Colon (tissue), 2 donors: Measurements from ENCODE around the gene GSS.

Experiments used
- FAIRE-seq: peaks from 2 replicates; lab custom pipeline; 2012; peaks lifted over from hg19 to GRCh38; lab: Jason Lieb, UNC
- donor health status: control.
- donor health status: control.

Gene GSS

GRCh38 chr20:34955231-34956040, at the start of gene GSS, which contains the start of gene MYH7B:
TSS of gene GSS (minus strand) at chr20:34955806. CDS start at chr20:34951852, 3,954 bp downstream.
TSS of gene MYH7B (plus strand) at chr20:34955868. CDS start at chr20:34978006, 22,138 bp downstream.
- FAIRE-seq = no peak

DNA sequence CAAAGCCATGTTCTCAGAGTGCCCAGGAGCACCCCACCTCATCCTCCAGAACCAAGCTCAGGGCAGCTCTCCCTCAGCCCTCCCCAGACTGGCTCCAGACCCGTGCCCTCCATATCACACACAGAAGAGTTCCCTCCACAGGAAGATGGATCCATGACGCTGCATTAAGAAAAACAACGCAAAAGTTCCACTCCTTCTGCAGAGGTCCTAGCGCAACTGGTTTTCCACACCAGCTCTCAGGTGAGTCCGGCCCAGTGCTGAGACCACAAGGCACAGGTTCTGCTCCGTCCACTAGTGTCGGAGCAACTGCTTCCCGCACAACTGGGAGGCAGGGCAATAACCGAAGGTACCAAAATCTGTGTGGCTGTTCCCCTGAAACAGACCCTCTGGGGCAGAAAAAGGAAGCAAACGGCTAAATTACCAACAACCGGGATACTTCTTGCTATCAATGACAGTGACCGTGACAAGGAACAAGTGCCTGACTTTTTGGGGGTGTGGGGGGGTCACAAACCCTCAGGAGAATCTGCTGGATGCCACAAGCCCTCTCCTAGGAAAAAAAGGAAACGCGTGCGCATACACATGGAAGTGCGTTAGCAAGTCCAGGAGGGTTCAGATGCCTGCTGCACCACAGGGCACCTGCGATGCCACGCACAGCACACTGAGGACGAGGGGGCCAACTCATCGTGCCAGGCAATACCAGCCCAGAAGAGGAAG, 49.3 kb upstream of the GSS start:
- no peak for FAIRE-seq

DNA sequence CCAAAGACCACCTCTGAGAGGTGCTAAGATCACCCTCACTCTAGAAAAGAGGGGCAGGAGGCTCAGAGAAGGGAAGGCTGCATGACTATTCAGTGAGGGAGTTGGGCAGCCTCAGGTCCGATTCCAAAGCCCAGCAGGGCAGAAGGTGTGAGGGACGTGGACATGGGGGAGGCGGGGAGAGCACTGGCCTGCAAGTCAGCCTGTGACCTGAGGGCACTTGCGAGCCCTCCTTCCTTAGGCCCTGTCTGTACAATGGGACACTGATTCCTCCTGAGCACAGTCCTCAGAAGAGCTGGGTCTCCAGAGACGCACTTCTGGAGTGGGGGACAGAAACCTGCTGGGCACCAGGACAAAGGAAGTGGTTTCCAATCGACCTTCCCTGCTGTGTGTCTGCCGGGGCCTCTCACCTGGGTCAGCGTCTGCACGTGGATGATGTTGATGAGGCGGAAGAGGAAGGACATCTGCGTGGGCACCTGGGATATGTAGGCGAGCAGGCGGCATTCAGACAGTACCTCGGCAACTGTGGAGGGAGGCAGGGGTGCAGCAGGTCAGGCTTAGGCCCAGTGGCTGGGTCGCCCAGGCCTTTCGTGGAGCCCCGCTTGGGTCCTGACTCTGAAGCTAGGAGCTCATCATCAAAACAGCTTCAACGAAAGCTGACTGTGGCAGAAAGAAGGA, 48.6 kb upstream of the GSS start:
- no peak for FAIRE-seq

GRCh38 chr20:35003211-35004031, 47.8 kb upstream of the GSS start:
- FAIRE-seq = no peak

- no peak for FAIRE-seq
These were observed 47.0 kb upstream of the GSS start for GRCh38 chr20:35002426-35003210.

- FAIRE-seq = no peak
These were observed 46.2 kb upstream of the GSS start for GRCh38 chr20:35001596-35002362.

- FAIRE-seq = no peak
These were observed 45.5 kb upstream of the GSS start for GRCh38 chr20:35000922-35001595.

DNA sequence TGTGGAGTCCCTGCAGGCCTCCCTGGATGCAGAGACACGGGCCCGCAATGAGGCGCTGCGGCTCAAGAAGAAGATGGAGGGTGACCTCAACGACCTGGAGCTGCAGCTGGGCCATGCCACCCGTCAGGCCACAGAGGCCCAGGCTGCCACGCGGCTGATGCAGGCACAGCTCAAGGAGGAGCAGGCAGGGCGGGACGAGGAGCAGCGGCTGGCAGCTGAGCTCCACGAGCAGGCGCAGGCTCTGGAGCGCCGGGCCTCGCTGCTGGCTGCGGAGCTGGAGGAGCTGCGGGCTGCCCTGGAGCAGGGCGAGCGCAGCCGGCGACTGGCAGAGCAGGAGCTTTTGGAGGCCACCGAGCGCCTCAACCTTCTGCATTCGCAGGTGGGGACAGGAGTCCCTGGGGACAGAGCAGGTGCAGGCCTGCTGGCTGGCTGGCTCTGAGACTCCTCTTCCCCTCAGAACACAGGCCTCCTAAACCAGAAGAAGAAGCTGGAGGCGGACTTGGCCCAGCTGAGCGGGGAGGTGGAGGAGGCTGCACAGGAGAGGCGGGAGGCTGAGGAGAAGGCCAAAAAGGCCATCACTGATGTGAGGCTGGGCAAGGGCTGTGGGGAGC, 44.8 kb upstream of the GSS start:
- no peak for FAIRE-seq

- FAIRE-seq = no peak
These were observed 44.2 kb upstream of the GSS start for GRCh38 chr20:34999782-35000181.

DNA sequence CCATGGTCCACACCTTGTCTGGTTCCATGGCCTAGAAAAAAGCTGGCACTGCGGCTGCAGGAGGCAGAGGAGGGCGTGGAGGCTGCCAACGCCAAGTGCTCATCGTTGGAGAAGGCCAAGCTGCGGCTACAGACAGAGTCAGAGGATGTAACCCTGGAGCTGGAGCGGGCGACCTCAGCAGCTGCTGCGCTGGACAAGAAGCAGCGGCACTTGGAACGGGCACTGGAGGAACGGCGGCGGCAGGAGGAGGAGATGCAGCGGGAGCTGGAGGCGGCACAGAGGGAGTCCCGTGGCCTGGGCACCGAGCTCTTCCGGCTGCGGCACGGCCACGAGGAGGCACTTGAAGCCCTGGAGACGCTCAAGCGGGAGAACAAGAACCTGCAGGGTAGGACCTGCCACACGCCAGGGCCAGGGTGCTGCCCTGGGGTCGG, 43.4 kb upstream of the GSS start:
- FAIRE-seq = no peak

- FAIRE-seq = no peak
These were observed 42.8 kb upstream of the GSS start for GRCh38 chr20:34998331-34998950.

DNA sequence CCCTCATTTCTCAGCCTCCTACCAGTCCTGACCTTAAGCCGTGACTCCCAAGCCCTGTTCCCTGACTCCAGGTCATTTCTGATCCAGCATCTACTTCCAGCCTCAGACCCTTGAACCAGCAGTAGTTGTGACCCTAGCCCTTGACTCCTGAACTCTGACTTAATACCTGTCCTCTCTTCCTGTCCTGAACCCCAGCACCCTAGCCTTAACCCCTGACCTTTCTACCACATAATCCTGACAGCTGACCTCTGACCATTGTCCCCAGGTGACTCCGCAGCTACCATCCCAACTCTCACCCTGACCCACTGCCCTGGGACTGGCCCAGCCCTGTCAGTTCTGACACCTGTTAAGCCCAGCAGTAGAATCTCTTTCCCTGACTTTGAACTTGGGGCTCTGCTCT, 42.2 kb upstream of the GSS start:
- FAIRE-seq = no peak

- no peak for FAIRE-seq
These were observed 41.5 kb upstream of the GSS start for GRCh38 chr20:34997131-34997561.

DNA sequence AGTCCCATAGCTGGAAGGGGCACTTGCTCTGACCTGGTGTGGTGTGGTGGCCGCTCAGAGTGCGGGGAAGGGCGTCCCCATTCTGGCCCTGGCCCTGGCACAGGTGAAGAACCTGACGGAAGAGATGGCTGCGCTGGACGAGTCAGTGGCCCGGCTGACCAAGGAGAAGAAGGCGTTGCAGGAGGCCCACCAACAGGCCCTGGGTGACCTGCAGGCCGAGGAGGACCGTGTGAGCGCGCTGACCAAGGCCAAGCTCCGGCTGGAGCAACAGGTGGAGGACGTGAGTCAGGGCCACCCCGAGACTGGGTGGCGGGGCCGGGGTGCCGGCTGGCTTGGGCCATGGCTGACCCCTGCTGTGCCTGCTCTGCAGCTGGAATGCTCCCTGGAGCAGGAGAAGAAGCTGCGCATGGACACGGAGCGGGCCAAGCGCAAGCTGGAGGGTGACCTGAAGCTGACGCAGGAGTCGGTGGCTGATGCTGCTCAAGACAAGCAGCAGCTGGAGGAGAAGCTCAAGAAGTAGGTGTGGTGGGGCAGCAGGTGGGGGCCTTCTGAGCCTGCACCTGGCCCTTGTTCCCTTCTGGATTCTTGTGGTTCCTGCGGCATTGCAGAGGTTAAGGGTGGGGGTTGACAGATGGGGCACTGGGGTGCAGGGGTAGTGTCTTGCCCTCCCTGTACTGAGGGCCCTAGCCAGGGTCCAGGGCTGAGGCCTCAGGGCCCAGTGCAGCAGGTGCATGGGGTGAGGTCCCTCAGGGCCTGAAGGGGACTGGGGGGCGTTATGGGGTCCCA, 40.8 kb upstream of the GSS start:
- no peak for FAIRE-seq

- no peak for FAIRE-seq
These were observed 40.1 kb upstream of the GSS start for GRCh38 chr20:34995696-34996095.

- FAIRE-seq = no peak
These were observed 39.6 kb upstream of the GSS start for GRCh38 chr20:34995192-34995591.

DNA sequence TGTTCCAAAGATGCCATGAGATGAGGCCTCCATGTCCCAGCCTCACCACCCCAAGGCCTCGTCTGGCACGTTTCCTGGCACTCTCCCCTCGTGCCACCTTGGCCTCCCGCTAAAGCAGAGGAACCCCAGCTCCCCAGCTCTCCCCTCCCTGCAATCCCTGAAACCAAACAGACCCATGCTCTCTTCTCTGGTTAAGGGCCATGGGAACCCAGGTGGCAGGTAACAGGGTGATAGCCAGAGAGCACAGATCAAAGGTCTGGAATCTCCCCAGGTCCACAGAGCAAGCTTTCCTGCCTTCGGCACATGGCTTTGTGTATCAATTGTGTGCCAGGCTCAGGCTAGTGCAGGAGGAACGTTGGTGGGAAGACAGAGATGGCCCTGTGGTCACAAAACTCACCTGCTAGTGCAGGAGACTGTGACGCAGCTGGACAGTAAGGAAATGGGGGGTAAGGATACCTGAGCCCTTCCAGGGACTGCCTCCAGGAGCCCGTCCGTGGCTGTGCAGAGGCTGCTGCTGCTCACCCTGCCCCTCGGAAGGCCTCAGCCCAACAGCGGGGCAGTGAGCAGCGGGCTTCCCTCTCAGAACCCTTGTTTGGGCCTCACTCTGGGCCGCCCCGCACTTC, 39.0 kb upstream of the GSS start:
- FAIRE-seq = no peak
